ENCODE results near the gene LARP4.
"Not testable (repeated sequence)": the region's sequence is repeated elsewhere in the genome, so short reads cannot be mapped to it uniquely, and the experiment has no call there.

The LARP4 gene

GRCh38 chr12:50425589-50426258 lies 25.0 kb downstream of the LARP4 start:
- H3K36me3 ChIP-seq (ENCODE audit: control insufficient read depth, insufficient read depth, low read length), result peaks cover 3% of the 10 kb centered on the region
- no peak for DNase-seq (ENCODE audit: low read depth, low spot score)
- H3K27me3 ChIP-seq (ENCODE audit: control insufficient read depth, insufficient read depth, low read length), result no peaks in the 10 kb centered on the region
- no CpG with 5 or more reads among the region's 6 CpGs for WGBS (ENCODE audit: insufficient coverage, insufficient read length)
- no peak overlapping the region for H3K27ac ChIP-seq (ENCODE audit: low read length)
- H3K4me3 ChIP-seq (ENCODE audit: low read length), result no peak overlapping the region
- peaks cover 3% of the 10 kb centered on the region for H3K4me1 ChIP-seq (ENCODE audit: control insufficient read depth, insufficient read depth, low read length)
- H3K9me3 ChIP-seq (ENCODE audit: control insufficient read depth, insufficient read depth, low read length), result no peaks in the 10 kb centered on the region

- H3K4me1 ChIP-seq (ENCODE audit: control insufficient read depth, insufficient read depth, low read length); H3K27me3 ChIP-seq (ENCODE audit: control insufficient read depth, insufficient read depth, low read length); H3K4me3 ChIP-seq (ENCODE audit: low read length); H3K36me3 ChIP-seq (ENCODE audit: control insufficient read depth, insufficient read depth, low read length); DNase-seq (ENCODE audit: low read depth, low spot score); H3K9me3 ChIP-seq (ENCODE audit: control insufficient read depth, insufficient read depth, low read length); H3K27ac ChIP-seq (ENCODE audit: low read length): not testable (repeated sequence)
- WGBS (ENCODE audit: insufficient coverage, insufficient read length), result no CpG with 5 or more reads among the region's 8 CpGs
Measured at GRCh38 chr12:50431656-50432055, 31.0 kb downstream of the LARP4 start.

GRCh38 chr12:50440288-50440687 lies 39.6 kb downstream of the LARP4 start:
- no peak for DNase-seq (ENCODE audit: low read depth, low spot score)
- H3K27me3 ChIP-seq (ENCODE audit: control insufficient read depth, insufficient read depth, low read length), result no peaks in the 10 kb centered on the region
- H3K9me3 ChIP-seq (ENCODE audit: control insufficient read depth, insufficient read depth, low read length), result no peaks in the 10 kb centered on the region
- no peak overlapping the region for H3K4me3 ChIP-seq (ENCODE audit: low read length)
- H3K4me1 ChIP-seq (ENCODE audit: control insufficient read depth, insufficient read depth, low read length), result no peaks in the 10 kb centered on the region
- peaks cover 13% of the 10 kb centered on the region; the same call in 1 of the 2 replicates for H3K36me3 ChIP-seq (ENCODE audit: control insufficient read depth, insufficient read depth, low read length)
- no peak overlapping the region for H3K27ac ChIP-seq (ENCODE audit: low read length)

GRCh38 chr12:50441763-50442162 lies 41.1 kb downstream of the LARP4 start:
- Histone ChIP-seq H3K27ac (ENCODE audit: low read length) (no peak overlapping the region), H3K4me1 (ENCODE audit: control insufficient read depth, insufficient read depth, low read length) (no peaks in the 10 kb centered on the region), H3K4me3 (ENCODE audit: low read length) (no peak overlapping the region), H3K9me3 (ENCODE audit: control insufficient read depth, insufficient read depth, low read length) (no peaks in the 10 kb centered on the region), H3K36me3 (ENCODE audit: control insufficient read depth, insufficient read depth, low read length) (peaks cover 13% of the 10 kb centered on the region; the same call in 1 of the 2 replicates), H3K27me3 (ENCODE audit: control insufficient read depth, insufficient read depth, low read length) (no peaks in the 10 kb centered on the region)
- no CpG with 5 or more reads among the region's 7 CpGs for WGBS (ENCODE audit: insufficient coverage, insufficient read length)
- DNase-seq (ENCODE audit: low read depth, low spot score), result no peak

- DNase-seq (ENCODE audit: low read depth, low spot score), result no peak
- peaks cover 13% of the 10 kb centered on the region; the same call in 1 of the 2 replicates for H3K36me3 ChIP-seq (ENCODE audit: control insufficient read depth, insufficient read depth, low read length)
- no peak overlapping the region for H3K4me3 ChIP-seq (ENCODE audit: low read length)
- H3K4me1 ChIP-seq (ENCODE audit: control insufficient read depth, insufficient read depth, low read length), result no peaks in the 10 kb centered on the region
- no peaks in the 10 kb centered on the region for H3K27me3 ChIP-seq (ENCODE audit: control insufficient read depth, insufficient read depth, low read length)
- no peak overlapping the region for H3K27ac ChIP-seq (ENCODE audit: low read length)
- no peaks in the 10 kb centered on the region for H3K9me3 ChIP-seq (ENCODE audit: control insufficient read depth, insufficient read depth, low read length)
- no CpG with 5 or more reads among the region's 3 CpGs for WGBS (ENCODE audit: insufficient coverage, insufficient read length)
Measured at GRCh38 chr12:50442178-50442908, 41.7 kb downstream of the LARP4 start.

- H3K36me3 ChIP-seq (ENCODE audit: control insufficient read depth, insufficient read depth, low read length); H3K27me3 ChIP-seq (ENCODE audit: control insufficient read depth, insufficient read depth, low read length); DNase-seq (ENCODE audit: low read depth, low spot score); H3K9me3 ChIP-seq (ENCODE audit: control insufficient read depth, insufficient read depth, low read length); H3K27ac ChIP-seq (ENCODE audit: low read length); H3K4me1 ChIP-seq (ENCODE audit: control insufficient read depth, insufficient read depth, low read length); H3K4me3 ChIP-seq (ENCODE audit: low read length): not testable (repeated sequence)
- WGBS (ENCODE audit: insufficient coverage, insufficient read length), result no CpG with 5 or more reads among the region's 5 CpGs
Measured at GRCh38 chr12:50449671-50450070, 49.0 kb downstream of the LARP4 start.

GRCh38 chr12:50452795-50453194 lies 52.1 kb downstream of the LARP4 start:
- Histone ChIP-seq H3K4me1 (ENCODE audit: control insufficient read depth, insufficient read depth, low read length) (no peaks in the 10 kb centered on the region), H3K9me3 (ENCODE audit: control insufficient read depth, insufficient read depth, low read length) (no peaks in the 10 kb centered on the region), H3K4me3 (ENCODE audit: low read length) (no peak overlapping the region), H3K27me3 (ENCODE audit: control insufficient read depth, insufficient read depth, low read length) (no peaks in the 10 kb centered on the region), H3K36me3 (ENCODE audit: control insufficient read depth, insufficient read depth, low read length) (peaks cover 2% of the 10 kb centered on the region; the same call in 1 of the 2 replicates), H3K27ac (ENCODE audit: low read length) (no peak overlapping the region)
- DNase-seq (ENCODE audit: low read depth, low spot score), result no peak
- no CpG with 5 or more reads among the region's 5 CpGs for WGBS (ENCODE audit: insufficient coverage, insufficient read length)

- Histone ChIP-seq H3K9me3 (ENCODE audit: control insufficient read depth, insufficient read depth, low read length) (no peaks in the 10 kb centered on the region), H3K36me3 (ENCODE audit: control insufficient read depth, insufficient read depth, low read length) (peaks cover 2% of the 10 kb centered on the region; the same call in 1 of the 2 replicates), H3K4me3 (ENCODE audit: low read length) (no peak overlapping the region), H3K27me3 (ENCODE audit: control insufficient read depth, insufficient read depth, low read length) (no peaks in the 10 kb centered on the region), H3K4me1 (ENCODE audit: control insufficient read depth, insufficient read depth, low read length) (no peaks in the 10 kb centered on the region), H3K27ac (ENCODE audit: low read length) (no peak overlapping the region)
- WGBS (ENCODE audit: insufficient coverage, insufficient read length), result no CpG with 5 or more reads among the region's 5 CpGs
- DNase-seq (ENCODE audit: low read depth, low spot score), result no peak
Measured at GRCh38 chr12:50453872-50454271, 53.2 kb downstream of the LARP4 start.

GRCh38 chr12:50458606-50459005 lies 57.9 kb downstream of the LARP4 start:
- peaks cover 5% of the 10 kb centered on the region; the same call in 1 of the 2 replicates for H3K36me3 ChIP-seq (ENCODE audit: control insufficient read depth, insufficient read depth, low read length)
- no peak overlapping the region for H3K27ac ChIP-seq (ENCODE audit: low read length)
- H3K9me3 ChIP-seq (ENCODE audit: control insufficient read depth, insufficient read depth, low read length), result no peaks in the 10 kb centered on the region
- H3K4me1 ChIP-seq (ENCODE audit: control insufficient read depth, insufficient read depth, low read length), result no peaks in the 10 kb centered on the region
- no peaks in the 10 kb centered on the region for H3K27me3 ChIP-seq (ENCODE audit: control insufficient read depth, insufficient read depth, low read length)
- no peak for DNase-seq (ENCODE audit: low read depth, low spot score)
- no peak overlapping the region for H3K4me3 ChIP-seq (ENCODE audit: low read length)

- no peaks in the 10 kb centered on the region for H3K9me3 ChIP-seq (ENCODE audit: control insufficient read depth, insufficient read depth, low read length)
- H3K36me3 ChIP-seq (ENCODE audit: control insufficient read depth, insufficient read depth, low read length), result peaks cover 7% of the 10 kb centered on the region; the same call in 1 of the 2 replicates
- H3K27me3 ChIP-seq (ENCODE audit: control insufficient read depth, insufficient read depth, low read length), result no peaks in the 10 kb centered on the region
- H3K4me1 ChIP-seq (ENCODE audit: control insufficient read depth, insufficient read depth, low read length), result no peaks in the 10 kb centered on the region
- DNase-seq (ENCODE audit: low read depth, low spot score), result no peak
- no peak overlapping the region for H3K27ac ChIP-seq (ENCODE audit: low read length)
- no peak overlapping the region for H3K4me3 ChIP-seq (ENCODE audit: low read length)
- WGBS (ENCODE audit: insufficient coverage, insufficient read length), result no CpG with 5 or more reads among the region's 3 CpGs
Measured at GRCh38 chr12:50467439-50467838, 66.8 kb downstream of the LARP4 start.
